Kidney (tissue), 14 donors: ENCODE results near the gene C5orf15. TPM values are rescaled to one million over a fixed set of nuclear protein-coding genes. Genes with fewer than 3 reads are reported as not detected.
"Not testable (repeated sequence)": the region's sequence is repeated elsewhere in the genome, so short reads cannot be mapped to it uniquely, and the experiment has no call there.

Source experiments
- DNase-seq, 5 donors: peaks; one replicate each; pipeline ENCODE4 v3.0.0-alpha.2; 2013 to 2020
- FAIRE-seq: peaks from 2 replicates; lab custom pipeline; 2012; peaks lifted over from hg19 to GRCh38; lab: Jason Lieb, UNC
- H3K27ac ChIP-seq, 2 donors: one replicate each; pipeline ENCODE4 v1.7.0; 2013; ENCODE audit warnings: low read depth in 2 of 2, low read length in 2 of 2, inconsistent platforms in 1 of 2
- H3K27me3 ChIP-seq: one replicate; pipeline ENCODE4 v1.7.1; 2013; ENCODE audit warnings: low read length, inconsistent platforms; ENCODE audit not compliant: control insufficient read depth, insufficient read depth
- H3K36me3 ChIP-seq, 3 donors: one replicate each; pipeline versions ENCODE4 v1.7.0 to v1.7.1; 2013; ENCODE audit warnings: low read length in 3 of 3, control low read depth in 1 of 3, inconsistent platforms in 1 of 3; ENCODE audit not compliant: insufficient read depth in 3 of 3, control insufficient read depth in 2 of 3
- H3K4me1 ChIP-seq, 3 donors: one replicate each; pipeline versions ENCODE4 v1.7.0 to v1.7.1; 2013; ENCODE audit warnings: low read length in 3 of 3, inconsistent platforms in 1 of 3, low read depth in 1 of 3; ENCODE audit not compliant: control insufficient read depth in 2 of 3, insufficient read depth in 2 of 3
- H3K4me3 ChIP-seq, 3 donors: one replicate each; pipeline versions ENCODE4 v1.7.0 to v1.8.1; 2013; ENCODE audit warnings: low read length in 3 of 3, control low read depth in 1 of 3, inconsistent platforms in 1 of 3
- H3K9ac ChIP-seq, 3 donors: one replicate each; pipeline versions ENCODE4 v1.7.0 to v1.7.1; 2013; ENCODE audit warnings: low read length in 3 of 3, control low read depth in 1 of 3, inconsistent platforms in 1 of 3
- H3K9me3 ChIP-seq, 3 donors: one replicate each; pipeline versions ENCODE4 v1.7.0 to v1.7.1; 2013; ENCODE audit warnings: low read length in 3 of 3, control low read depth in 1 of 3, inconsistent platforms in 1 of 3; ENCODE audit not compliant: control insufficient read depth in 2 of 3, insufficient read depth in 1 of 3
- CTCF ChIP-seq: IDR thresholded peaks from 3 replicates; pipeline ENCODE4 v1.5.1; 2012; ENCODE audit warnings: mild to moderate bottlenecking, moderate library complexity, borderline replicate concordance; ENCODE audit not compliant: insufficient read depth; ENCODE audit errors: extremely low read depth
- intact Hi-C: fragments of 100-400 bp; cut with DNase I; formaldehyde crosslinking; loops from one replicate; pipeline ENCODE4 v1.11.1; 2022
- polyA plus RNA-seq: library from polyadenylated mRNA; stranded (reverse); fragments of 350-450 nt; fragmentation: Illumina TruSeq; extraction: RNeasy Lipid Tissue Mini Kit (QIAGEN cat#74804); gene quantifications from one replicate; pipeline ENCODE4 v1.2.3, GENCODE V29; 2014; ENCODE audit warnings: low read depth, low replicate concordance; ENCODE audit not compliant: insufficient read depth
- total RNA-seq: library from RNA; stranded (reverse); fragmentation: NEBNext Ultra II Directional; extraction: Animal tissue kit (Norgen Biotek cat#: 25700); gene quantifications from one replicate; pipeline ENCODE4 v1.2.1, GENCODE V29; 2021
- donor health status: control.
- donor health status: control.
- donor health status: control.
- donor health status: control.
- donor health status: control.
- donor health status: DM: yes; HTN: yes; CAD: no.
- donor health status: Normal renal cell carcinoma (clear cell type).

C5orf15 gene
- total and polyA plus RNA-seq, 2 donors from 2014 or later: 43.9 to 54.4 TPM

- Histone ChIP-seq H3K27me3 (no peaks in the 10 kb centered on the region), H3K27ac (no peak overlapping the region), H3K4me3 (no peak overlapping the region), H3K9ac (no peak overlapping the region), H3K9me3 (no peaks in the 10 kb centered on the region), H3K36me3 (peaks cover 2 to 38% (median 17%) of the 10 kb centered on the region in 3 donors), H3K4me1 (peaks cover 0 to 8% (median 0%) of the 10 kb centered on the region in 3 donors)
- FAIRE-seq: no peak
- no peak for DNase-seq
- intact Hi-C loops: no loop called here
- TF ChIP-seq CTCF: no peak
These were observed 9.4 kb upstream of the C5orf15 start for GRCh38 chr5:133977858-133978257.

- no peak overlapping the region for H3K9ac ChIP-seq
- H3K9me3 ChIP-seq: no peaks in the 10 kb centered on the region
- no peak for FAIRE-seq
- no peak overlapping the region for H3K27ac ChIP-seq
- DNase-seq: no peak
- no peaks in the 10 kb centered on the region for H3K27me3 ChIP-seq
- peaks cover 0 to 8% (median 0%) of the 10 kb centered on the region in 3 donors for H3K4me1 ChIP-seq
- H3K4me3 ChIP-seq: no peak overlapping the region
- no peak for TF ChIP-seq CTCF
- peaks cover 2 to 40% (median 17%) of the 10 kb centered on the region in 3 donors for H3K36me3 ChIP-seq
- intact Hi-C loops: no loop called here
These were observed 8.8 kb upstream of the C5orf15 start for GRCh38 chr5:133977161-133977787.

GRCh38 chr5:133975546-133975945 lies 7.1 kb upstream of the C5orf15 start:
- intact Hi-C loops, DNase-seq, H3K9ac ChIP-seq, H3K4me3 ChIP-seq, H3K9me3 ChIP-seq, H3K4me1 ChIP-seq, H3K27ac ChIP-seq, H3K27me3 ChIP-seq, FAIRE-seq: not testable (repeated sequence)
- H3K36me3 ChIP-seq: peaks cover 2 to 33% (median 14%) of the 10 kb centered on the region in 3 donors

GRCh38 chr5:133974142-133974541 lies 5.7 kb upstream of the C5orf15 start:
- H3K36me3 ChIP-seq: peaks cover 2 to 28% (median 14%) of the 10 kb centered on the region in 3 donors
- no peak for TF ChIP-seq CTCF

More at GRCh38 chr5:133974142-133974541, 5.7 kb upstream of the C5orf15 start:
- intact Hi-C loops: no loop called here
- DNase-seq: no peak
- H3K4me1 ChIP-seq: peaks cover 0 to 11% (median 4%) of the 10 kb centered on the region in 3 donors
- H3K9me3 ChIP-seq: no peaks in the 10 kb centered on the region
- H3K27ac ChIP-seq: no peak overlapping the region
- H3K27me3 ChIP-seq: no peaks in the 10 kb centered on the region
- FAIRE-seq: no peak
- H3K9ac ChIP-seq: no peak overlapping the region
- no peak overlapping the region for H3K4me3 ChIP-seq
